NCI-H460 (cell line): ENCODE measurements around the gene TCTN2. TPM values are rescaled to one million over a fixed set of nuclear protein-coding genes. Genes with fewer than 3 reads are reported as not detected.
A peak's percentile ranks its signal among the peaks of the same experiment; 100 is the strongest.

Source experiments
- DNase-seq: peaks from one replicate; pipeline ENCODE4 v3.0.0-alpha.2; 2016; ENCODE audit warnings: low read depth; ENCODE audit errors: extremely low read depth
- polyA plus RNA-seq: library from polyadenylated mRNA; depleted of rRNA; stranded (reverse); fragments of >200 nt; gene quantifications from 2 replicates; pipeline ENCODE4 v1.2.3, GENCODE V29; 2014; cell fraction: nucleus; rRNA removed
- total RNA-seq: library from RNA; depleted of rRNA; stranded (reverse); fragments of >200 nt; shearing (Covaris generic); gene quantifications from 2 replicates; pipeline ENCODE4 v1.2.3, GENCODE V29; 2014; rRNA removed

The TCTN2 gene
- 11.6 and 12.7 TPM in 2 replicates for total RNA-seq
- 6.9 and 15.9 TPM in 2 replicates for polyA plus RNA-seq

DNA sequence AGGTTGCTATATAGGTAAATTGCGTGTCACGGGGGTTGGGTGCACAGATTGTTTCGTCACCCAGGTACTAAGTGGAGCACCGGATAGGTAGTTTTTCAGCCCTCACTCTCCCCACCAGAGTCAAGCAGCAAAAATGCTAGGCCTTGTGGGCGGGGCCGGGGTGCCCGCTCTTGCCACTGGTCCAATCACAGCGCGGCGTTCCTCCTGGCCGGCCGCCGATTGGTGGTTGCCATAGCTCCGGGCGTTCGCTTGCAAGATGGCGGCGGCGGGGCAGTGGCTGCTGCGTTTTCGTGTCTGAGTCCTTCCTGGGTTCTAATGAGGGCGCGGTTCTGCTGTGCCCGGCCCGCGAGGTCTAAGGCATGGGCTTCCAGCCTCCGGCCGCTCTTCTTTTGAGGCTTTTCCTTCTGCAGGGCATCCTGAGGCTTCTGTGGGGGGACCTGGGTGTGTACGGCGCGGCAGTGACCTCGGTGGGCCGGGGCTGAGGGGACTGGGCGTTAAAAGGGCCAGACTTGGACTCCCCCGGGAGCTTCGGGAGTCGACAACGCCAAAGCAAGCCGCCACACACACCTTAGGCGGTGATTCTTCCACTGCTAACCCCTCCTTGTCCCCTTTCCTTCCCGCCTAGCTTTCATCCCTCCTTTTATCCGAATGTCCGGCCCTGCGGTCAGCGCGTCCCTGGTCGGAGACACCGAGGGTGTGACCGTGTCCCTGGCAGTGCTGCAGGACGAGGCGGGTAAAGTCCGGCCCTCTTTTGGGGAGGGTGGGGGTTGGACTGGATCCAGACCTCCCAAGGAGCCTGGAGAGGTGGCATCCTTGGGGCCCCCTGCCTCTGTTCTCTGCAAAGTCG, at the start of gene TCTN2:
TSS of gene TCTN2 (plus strand) at position 232 of the 847 bp plus-strand sequence. CDS start at position 360, 128 bp downstream.
- peak; percentile 90 for DNase-seq

DNA sequence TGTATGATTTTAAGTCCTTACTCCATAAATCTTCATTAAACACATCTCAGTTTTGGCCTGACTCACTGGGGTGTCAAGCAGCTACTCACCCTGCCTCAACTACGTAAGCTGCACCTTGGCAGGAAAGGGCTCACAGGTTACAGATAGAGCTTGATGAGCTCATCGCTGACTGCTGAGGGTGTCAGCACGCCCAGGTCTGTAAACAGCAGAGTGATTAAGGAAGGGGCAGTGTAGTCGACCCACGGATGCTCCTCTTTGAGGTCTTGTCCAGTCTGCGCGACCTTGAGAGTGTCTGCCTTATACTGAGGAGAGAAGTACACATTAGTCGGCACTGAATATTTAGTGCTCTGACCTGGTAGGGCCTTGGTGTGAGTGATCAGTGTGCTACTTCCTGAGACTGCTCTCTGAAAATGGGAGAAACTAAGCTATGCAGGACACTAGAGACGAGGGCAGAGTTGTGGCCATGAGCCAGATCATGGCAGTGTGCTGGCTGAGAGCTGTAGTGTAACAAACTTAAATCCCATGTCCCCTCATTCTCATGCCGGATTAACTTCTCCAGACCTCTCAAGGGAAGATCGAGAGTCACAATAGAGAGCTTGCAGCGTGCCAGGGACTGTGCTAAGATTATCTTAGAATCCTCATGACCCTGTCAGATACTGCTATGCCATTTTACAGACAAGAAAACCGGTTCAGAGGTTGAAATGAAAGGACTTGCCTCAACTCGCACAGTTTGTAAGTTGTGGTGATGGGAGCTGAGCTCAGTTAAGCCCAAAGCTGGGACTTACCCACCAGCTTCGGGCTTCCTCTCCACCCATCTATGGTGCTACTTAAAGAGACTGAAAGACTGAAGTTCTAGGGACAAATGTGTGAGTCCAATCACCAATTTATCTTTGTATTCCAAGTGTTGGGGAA, 49.0 kb upstream of the TCTN2 start:
- no peak for DNase-seq

DNA sequence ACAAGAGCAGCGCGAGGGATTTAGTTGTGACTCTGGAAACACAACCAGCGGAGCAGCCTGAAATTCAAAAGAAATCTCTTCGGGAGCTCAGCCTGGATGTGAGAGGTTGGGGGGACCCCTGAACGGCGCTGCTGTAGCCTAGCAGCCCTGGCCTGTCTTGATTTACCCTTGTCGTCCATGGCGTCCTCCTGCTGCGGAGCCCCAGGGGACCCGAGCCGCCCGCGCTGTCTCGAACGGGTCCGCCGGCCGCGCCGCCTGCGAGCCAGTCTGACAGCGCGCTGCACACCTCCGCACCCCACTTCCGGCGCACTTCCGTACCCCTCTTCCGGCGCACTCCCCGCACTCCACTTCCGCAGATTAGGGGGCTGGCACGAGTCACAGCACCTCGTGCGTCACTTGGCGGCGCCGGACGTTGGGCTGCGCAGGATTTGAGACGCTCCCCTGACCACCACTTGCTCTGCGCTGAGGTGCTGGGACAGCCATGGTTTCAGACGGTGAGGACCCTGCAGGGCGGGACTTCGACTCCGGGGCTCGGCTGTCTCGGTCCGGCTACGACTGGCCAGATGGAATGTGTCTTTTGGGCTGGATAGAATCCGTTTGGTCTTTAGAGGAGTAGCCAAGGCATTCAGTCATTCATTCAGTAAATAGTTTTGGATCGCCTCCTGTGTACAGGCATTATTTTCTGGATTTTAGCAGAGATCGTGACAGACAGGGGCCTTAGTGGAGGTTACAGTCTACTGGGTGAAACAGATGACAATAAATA, 37.4 kb upstream of the TCTN2 start, which contains the start of the genes EIF2B1 and GTF2H3:
TSS of gene EIF2B1 (minus strand) at position 308 of the 763 bp plus-strand sequence. CDS start at position 179, 129 bp downstream.
TSS of gene GTF2H3 (plus strand) at position 451 of the 763 bp plus-strand sequence. CDS start at position 482, 31 bp downstream.
- peak; percentile 97 for DNase-seq

DNA sequence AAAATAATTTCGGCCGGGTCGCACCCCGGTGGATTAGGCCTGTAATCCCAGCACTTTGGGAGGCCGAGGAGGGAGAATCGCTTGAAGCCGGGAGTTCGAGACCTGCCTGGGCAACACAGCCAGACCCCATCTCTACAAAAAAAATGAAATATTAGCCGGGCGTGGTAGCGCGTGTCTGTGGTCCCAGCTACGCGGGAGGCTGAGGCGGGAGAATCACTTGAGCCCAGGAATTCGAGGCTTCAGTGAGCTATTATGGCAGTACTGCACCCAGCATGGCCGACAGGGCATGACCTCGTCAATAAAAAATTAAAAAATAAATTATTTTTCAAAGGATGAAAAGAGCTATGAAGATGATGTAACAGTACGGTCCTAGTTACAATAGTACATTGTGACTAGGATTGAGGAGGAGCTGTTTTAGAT, 36.8 kb upstream of the TCTN2 start:
- no peak for DNase-seq

DNA sequence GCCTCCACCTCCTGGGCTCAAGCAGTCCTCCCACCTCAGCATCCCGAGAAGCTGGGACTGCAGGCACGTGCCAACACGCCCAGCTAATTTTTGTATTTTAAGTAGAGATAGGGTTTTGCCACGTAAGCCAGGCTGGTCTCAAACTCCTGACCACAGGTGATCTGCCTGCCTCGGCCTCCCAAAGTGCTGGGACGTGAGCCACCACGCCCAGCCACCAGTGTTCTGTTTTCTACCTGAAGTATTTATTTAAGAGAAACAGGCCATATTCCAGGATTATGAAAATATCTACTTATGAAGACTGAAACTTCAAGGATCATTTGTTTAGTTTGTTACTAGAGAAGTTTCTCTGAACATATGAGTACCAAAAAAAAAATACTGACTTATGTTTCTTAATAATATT, 27.0 kb upstream of the TCTN2 start:
- DNase-seq: no peak

DNA sequence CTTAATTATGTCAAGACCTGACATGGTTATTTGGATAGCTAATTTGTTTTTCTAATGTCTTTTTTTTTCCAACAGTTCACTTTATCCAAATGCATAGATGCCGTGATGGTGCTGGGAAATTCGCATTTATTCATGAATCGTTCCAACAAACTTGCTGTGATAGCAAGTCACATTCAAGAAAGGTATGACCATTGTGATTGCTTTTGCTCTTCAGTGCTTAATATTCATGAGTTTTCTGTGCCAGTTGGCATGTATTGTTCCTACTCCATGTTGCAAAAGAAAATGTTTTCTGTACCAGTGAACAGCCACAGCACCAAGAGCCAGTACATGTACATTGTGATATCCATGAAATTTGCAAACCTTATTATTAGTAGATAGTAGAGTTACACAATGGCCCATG, 25.5 kb upstream of the TCTN2 start:
- DNase-seq: no peak

DNA sequence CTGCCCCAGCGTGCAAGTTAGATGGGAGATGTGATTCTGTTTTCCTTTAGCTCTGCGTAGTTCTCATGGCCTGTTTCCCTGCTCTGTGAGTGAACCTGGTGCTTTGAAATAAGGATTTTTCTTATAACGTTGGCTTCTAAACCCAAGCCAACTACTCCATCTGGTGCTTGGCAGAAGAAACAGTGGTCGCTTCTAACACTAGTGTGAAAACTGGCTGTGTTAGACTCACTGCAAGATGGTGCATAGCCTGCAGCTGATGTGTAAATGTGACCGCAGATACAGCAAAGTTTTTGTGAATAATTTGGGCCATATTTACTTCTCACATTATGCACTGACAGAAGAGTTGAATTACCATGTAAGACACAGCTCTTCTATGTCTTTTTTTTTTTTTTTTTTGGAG, 25.0 kb upstream of the TCTN2 start:
- DNase-seq: no peak

DNA sequence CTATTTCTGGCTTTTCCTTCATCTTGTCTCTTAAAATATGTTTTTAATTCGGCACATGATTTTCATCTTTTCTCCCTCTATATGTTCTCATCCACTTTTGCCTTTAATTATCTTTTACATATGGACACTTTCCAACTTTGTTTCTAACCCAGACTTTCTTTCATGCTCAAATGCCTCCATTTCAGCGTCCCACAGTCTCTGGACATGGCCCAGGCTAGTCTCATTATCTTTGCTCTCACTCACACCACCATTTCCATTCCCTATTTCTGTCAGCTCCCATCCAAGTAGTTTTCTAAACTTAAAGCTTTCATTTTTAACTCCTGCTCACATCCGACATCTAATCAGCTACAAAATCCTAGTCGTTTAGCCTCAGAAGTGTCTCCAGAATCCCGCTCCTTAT, 22.5 kb upstream of the TCTN2 start:
- DNase-seq: no peak

DNA sequence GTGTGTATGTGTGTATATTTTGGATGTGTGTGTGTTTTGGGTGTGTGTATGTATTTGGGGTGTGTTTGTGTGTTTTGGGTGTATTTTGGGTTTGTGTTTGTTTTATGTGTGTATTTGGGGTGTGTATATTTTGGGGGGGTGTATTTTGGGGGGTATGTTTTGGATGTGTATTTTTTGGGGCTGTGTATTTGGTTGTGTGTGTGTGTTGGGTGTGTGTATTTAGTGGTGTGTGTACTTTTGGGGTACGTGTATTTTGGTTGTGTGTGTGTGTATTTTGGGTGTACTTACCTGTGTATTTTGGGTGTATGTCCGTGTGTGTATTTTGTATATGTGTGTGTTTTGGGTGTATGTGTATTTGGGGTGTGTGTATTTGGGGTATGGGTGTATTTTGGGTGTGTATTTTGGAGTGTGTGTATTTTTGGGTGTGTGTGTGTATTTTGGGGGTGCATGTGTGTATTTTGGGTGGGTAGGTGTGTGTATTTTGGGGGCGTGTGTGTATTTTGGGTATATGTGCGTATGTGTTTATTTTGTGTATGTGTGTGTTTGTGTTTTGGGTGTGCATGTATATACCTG, 16.7 kb upstream of the TCTN2 start:
- no peak for DNase-seq

DNA sequence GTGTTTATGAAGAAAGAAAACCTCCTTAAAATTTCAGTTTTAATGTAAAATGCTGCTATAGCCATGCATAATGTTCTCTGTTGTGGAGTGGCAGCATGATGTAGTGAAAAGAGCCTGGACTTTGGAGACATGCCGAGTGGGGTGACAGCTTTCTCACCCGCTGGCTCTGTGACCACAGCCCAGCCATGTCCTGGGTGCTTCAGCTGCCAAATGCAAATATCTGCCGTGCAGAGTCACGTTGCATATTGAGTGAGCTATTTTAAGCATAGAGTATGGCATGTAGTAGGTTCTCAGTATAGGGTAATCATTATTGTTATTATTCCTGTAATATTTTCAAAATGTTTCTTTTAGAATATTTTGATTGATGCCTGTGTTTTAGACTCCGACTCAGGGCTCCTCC, 15.5 kb upstream of the TCTN2 start:
- DNase-seq: no peak

DNA sequence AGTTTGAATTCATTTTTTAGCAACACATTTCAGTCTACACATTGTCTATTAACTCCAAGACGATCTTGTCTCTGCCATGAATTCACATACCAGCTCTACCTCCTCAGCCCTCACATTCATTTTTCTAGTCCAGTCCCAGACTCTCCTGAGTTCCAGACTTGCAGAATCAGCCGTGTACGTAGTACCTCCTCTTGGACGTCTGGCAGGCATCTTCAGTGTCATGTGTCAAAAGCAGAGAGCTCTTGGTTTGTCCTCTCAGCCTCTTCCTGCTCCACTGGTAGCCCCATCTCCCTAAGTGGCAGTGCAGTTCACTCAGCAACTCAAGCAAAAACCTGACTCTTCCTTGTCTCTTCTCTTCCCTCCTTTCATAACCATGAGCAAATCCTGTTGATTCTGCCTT, 14.5 kb upstream of the TCTN2 start:
- DNase-seq: no peak

DNA sequence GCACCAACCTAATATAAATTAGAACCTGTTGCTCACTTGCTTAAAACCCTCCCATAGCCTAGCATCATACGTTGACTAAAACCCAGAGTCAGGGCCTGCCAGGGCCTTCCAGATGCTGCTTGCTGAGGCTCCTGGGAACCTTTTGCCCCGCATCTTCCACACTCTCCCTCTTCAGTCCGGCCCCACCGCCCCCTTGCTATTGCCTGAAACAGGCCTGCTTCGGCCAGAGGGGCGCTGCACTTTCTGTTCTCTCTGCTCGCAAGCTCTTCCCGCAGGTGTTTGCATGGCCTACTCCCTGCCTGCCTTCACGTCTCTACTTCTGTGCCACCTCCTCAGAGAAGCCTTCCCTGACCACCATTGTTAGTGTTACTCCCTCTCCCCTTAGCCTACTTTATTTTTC, 13.7 kb upstream of the TCTN2 start:
- DNase-seq: no peak

DNA sequence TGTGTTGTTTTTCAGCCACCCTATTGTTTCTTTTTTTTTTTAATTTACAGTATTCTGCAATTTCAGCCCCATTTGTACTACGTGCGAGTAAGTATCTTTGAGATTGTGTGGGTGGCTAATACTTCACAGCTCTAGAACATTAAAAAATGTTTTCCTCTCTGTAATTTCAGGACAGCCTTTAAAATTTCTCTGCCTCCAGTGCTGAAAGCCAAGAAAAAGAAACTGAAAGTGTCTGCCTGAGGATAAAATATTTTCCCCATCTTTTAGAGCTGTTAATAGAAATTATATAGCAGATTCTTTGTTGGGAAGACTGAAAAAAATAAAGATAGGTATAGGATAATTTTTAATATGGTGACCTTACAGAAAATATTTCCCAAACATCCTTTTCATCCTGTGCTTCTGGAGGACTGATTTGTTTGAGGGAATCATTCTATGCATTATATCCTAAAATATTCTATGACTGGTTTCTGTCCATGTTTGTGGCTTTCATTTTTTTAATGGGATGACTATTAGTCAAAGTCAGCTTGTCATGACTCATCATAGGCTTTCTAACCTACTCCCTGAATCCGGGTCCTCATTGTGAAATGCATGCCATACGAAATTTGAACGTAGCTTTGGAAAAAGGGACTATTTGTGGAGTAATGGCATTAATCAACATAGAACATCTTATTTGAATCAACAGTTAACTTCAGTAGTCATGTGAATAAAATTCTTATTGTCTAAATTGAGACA, 10.8 kb upstream of the TCTN2 start:
- DNase-seq: no peak

DNA sequence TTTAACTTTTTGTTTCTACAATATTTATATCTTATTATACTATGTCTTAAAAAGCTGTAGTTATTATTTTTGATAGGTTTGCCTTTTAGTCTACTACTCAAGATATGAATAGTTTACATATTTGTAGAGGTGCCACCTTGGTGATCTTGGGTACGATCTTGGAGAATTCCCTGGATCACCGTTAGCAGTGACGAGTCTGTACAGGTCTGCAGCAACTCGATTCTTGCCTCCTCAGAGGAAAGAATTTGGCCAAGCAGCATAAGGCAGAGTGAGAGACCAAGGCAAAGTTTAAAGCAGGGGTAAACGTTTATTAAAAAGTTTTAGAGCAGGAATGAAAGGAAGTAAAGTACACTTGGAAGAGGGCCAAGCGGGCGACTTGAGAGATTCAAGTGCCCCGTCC, 3.1 kb upstream of the TCTN2 start:
- no peak for DNase-seq

DNA sequence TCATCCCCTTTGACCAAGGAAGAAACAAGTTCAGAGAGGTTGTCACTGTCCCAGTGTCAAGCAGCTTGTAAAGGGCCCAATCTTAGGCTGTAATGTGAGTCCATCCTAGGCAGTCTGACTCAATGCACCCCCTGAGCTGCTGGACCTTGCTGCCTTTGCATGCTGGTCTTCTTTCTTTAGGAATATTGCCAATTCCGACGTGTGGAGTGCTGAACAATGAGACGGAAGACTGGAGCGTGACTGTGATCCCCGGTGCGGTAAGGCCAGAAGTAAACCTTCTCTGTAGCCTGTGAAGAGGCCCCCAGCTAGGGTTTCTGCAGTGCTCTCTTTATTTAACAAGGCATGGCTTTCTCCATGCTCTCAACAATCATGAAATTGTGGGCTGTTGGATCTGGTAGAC, 963 bp downstream of the TCTN2 start:
- no peak for DNase-seq

DNA sequence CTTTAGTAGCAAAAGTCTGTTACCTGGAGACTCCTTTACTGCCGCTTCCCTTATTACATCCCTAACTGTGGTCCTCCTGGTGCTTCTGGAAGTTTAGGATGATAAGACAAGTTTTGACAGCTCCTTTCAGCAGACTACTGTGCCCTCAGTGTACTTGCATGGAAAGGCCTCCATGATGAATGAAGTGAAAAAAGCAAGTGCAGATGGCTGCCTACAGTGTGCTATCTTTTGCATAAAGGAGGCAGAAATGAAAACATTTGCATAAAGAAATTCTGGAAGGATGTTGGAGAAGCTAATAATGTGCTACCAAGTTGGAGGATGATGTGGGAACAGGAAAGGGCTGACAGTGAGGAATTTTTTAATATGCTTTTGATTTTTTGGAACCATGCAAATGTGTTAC, 4.5 kb downstream of the TCTN2 start:
- DNase-seq: no peak

DNA sequence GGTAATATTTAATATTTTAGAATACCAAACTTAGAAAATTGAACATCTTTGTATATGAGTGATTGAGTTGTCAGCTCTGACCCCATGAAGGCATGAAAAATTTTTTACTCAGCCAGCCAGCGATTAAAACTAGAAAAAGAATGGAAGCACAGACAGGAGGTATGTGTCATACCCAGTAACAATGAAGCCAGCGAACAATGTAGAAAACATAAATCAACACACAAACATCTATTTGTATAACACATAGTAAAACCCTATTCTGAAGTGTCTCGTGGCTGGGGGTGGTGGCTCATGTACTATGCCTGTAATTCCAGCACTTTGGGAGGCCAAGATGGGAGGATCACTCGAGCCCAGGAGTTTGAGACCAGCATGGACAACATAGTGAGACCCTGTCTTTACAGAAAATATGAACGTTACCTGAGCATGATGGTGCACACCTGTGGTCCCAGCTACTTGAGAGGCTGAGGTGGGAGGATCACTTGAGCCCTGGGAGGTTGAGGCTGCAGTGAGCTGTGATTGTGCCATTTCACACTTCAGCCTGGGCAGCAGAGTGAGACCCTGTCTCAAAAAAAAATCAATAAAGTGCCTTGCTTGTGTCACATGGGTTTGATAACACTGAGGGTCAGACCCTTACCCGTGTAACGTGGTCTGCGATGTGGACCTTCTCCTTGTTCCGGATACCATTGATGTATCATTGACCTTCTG, 5.9 kb downstream of the TCTN2 start:
- no peak for DNase-seq

DNA sequence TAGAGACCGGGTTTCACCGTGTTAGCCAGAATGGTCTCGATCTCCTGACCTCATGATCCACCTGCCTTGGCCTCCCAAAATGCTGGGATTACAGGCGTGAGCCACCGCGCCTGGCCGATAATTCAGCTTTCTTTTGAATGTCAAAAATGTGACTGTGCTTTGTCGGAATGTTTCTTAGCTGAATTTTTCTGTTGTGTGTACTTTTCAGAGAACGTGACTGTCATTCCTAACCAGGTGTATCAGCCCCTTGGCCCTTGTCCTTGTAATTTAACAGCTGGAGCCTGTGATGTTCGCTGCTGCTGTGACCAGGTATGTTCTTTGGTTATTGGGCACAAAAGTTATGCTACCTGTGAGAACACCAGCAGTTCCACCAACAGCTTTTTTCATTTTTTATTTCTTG, 8.1 kb downstream of the TCTN2 start:
- DNase-seq: no peak

DNA sequence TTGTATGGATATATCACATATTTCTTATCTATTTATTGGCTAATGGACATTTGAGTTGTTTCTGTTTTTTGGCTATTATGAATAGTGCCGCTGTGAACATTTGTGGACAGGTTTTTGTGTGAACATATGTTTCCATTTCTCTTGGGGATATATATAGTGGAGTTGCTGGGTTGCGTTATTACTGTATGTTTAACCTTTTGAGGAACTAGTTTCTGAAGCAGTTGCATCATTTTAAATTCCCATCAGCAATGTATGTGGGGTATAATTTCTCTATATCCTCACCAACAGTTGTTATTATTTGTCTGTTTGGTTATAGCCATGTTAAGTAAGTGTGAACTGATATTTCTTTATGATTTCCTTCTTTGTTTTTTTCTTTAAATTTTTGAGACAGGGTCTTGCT, 10.7 kb downstream of the TCTN2 start:
- no peak for DNase-seq
